GM18499 (cell line): ENCODE results near the gene WDR93.

Source experiments
- ATAC-seq: cut with Tn5 transposase; IDR thresholded peaks from one replicate; pipeline ENCODE4 v1.9.1; 2021; ENCODE audit warnings: moderate number of reproducible peaks; ENCODE audit not compliant: insufficient read depth, unreplicated experiment

Gene WDR93

GRCh38 chr15:89745768-89746167 is 55.2 kb downstream of the WDR93 start:
- no peak for ATAC-seq

- ATAC-seq: no peak
These were observed 55.8 kb downstream of the WDR93 start for GRCh38 chr15:89746386-89746780.

- ATAC-seq: no peak
These were observed 57.4 kb downstream of the WDR93 start for GRCh38 chr15:89747708-89748682.

GRCh38 chr15:89749054-89749453 is 58.4 kb downstream of the WDR93 start:
- no peak for ATAC-seq

- ATAC-seq: no peak
These were observed 58.9 kb downstream of the WDR93 start for GRCh38 chr15:89749526-89749925.

GRCh38 chr15:89749951-89750559 is 59.4 kb downstream of the WDR93 start:
- no peak for ATAC-seq

GRCh38 chr15:89750560-89751542 is 60.2 kb downstream of the WDR93 start, which contains the start of gene MESP1:
TSS of gene MESP1 (minus strand) at chr15:89751249. CDS start at chr15:89751231, 18 bp downstream.
- ATAC-seq: peak; percentile 87

GRCh38 chr15:89751748-89752147 is 61.1 kb downstream of the WDR93 start:
- ATAC-seq: no peak

- no peak for ATAC-seq
These were observed 63.2 kb downstream of the WDR93 start for GRCh38 chr15:89753855-89754254.

- ATAC-seq: no peak
These were observed 63.9 kb downstream of the WDR93 start for GRCh38 chr15:89754361-89755154.

- ATAC-seq: no peak
These were observed 65.1 kb downstream of the WDR93 start for GRCh38 chr15:89755701-89756100.

- no peak for ATAC-seq
These were observed 66.3 kb downstream of the WDR93 start for GRCh38 chr15:89756897-89757296.

GRCh38 chr15:89758283-89758682 is 67.7 kb downstream of the WDR93 start:
- no peak for ATAC-seq

- ATAC-seq: no peak
These were observed 68.4 kb downstream of the WDR93 start for GRCh38 chr15:89758981-89759380.

GRCh38 chr15:89759835-89760234 is 69.2 kb downstream of the WDR93 start:
- no peak for ATAC-seq

- ATAC-seq: no peak
These were observed 69.8 kb downstream of the WDR93 start for GRCh38 chr15:89760303-89761008.

GRCh38 chr15:89761009-89761831 is 70.6 kb downstream of the WDR93 start:
- ATAC-seq: no peak

GRCh38 chr15:89761929-89762328 is 71.3 kb downstream of the WDR93 start:
- no peak for ATAC-seq
